Measurements from ENCODE around the gene LRRC59. TPM values are rescaled to one million over a fixed set of nuclear protein-coding genes. Genes with fewer than 3 reads are reported as not detected.
A peak's percentile ranks its signal among the peaks of the same experiment; 100 is the strongest.

The LRRC59 gene
- total and polyA plus RNA-seq, 8 donors, result 29.3 to 114 (median 72.4) TPM

DNA sequence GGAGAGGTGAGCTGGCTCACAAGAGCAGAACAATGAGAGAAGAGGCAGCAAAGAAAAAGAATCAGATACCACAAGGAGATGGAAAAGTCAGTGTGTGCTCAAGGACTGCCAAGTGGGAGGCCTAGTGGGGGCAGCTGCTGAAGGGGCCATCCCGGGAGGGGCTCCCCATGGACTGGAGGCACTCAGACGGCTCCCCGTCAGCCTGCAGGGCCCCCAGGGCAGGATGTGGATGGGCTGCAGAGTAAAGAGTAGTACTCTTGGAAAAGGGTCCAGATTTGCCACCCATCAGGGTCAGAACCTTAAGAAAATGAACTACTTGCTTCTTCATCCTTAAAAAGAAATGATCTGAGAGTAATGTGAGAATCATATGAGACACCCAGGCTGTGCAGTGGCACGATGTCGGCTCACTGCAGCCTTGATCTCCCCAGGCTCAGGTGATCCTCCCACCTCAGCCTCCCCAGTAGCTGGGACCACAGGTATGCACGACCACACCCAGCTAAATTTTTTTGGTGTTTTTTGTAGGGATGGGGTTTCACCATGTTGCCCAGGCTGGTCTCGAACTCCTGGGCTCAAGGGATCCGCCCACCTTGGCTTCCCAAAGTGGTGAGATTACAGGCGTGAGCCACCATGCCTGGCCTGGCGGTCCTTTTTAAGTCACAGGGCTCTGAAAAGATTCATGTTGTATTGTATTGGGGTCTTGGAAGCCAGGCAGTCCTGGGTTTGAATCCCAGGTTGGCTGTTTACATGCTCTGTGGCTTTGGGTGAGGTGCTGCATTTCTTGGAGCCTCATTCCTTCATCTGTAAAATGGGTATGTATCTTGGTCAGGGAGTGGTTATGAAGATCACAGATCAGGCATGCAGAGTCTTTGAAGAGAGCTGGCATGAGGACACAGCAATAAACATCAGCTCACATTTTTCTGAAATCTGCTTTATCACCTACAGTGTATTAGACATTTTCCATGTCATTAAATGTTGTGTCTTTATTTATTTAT is 43.8 kb upstream of the LRRC59 start:
- Histone ChIP-seq H3K4me1 (peaks cover 13 to 29% (median 26%) of the 10 kb centered on the region in 3 donors), H3K27ac (peak overlapping the region; percentile 56 to 72 (median 69)), H3K27me3 (no peaks in the 10 kb centered on the region), H3K36me3 (no peaks in the 10 kb centered on the region), H3K4me3 (no peak overlapping the region), H3K9me3 (no peaks in the 10 kb centered on the region)
- intact Hi-C loops (cut with DNase I), result no loop called here
- TF ChIP-seq, protein P1, sequence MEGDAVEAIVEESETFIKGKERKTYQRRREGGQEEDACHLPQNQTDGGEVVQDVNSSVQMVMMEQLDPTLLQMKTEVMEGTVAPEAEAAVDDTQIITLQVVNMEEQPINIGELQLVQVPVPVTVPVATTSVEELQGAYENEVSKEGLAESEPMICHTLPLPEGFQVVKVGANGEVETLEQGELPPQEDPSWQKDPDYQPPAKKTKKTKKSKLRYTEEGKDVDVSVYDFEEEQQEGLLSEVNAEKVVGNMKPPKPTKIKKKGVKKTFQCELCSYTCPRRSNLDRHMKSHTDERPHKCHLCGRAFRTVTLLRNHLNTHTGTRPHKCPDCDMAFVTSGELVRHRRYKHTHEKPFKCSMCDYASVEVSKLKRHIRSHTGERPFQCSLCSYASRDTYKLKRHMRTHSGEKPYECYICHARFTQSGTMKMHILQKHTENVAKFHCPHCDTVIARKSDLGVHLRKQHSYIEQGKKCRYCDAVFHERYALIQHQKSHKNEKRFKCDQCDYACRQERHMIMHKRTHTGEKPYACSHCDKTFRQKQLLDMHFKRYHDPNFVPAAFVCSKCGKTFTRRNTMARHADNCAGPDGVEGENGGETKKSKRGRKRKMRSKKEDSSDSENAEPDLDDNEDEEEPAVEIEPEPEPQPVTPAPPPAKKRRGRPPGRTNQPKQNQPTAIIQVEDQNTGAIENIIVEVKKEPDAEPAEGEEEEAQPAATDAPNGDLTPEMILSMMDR (IDR thresholded peaks at IDR 0.05), result no peak
- DNase-seq, result no peak
- ATAC-seq, result no peak
- no peak for FAIRE-seq
- 84 to 86% methylated on average over 10 of the region's 10 CpGs for WGBS, 2 donors

GRCh38 chr17:50440172-50440837 is 43.0 kb upstream of the LRRC59 start:
- Histone ChIP-seq H3K27me3 (no peaks in the 10 kb centered on the region), H3K4me3 (no peak overlapping the region), H3K4me1 (peaks cover 13 to 29% (median 26%) of the 10 kb centered on the region in 3 donors), H3K27ac (peak overlapping the region; percentile 56 to 72 (median 69)), H3K36me3 (no peaks in the 10 kb centered on the region), H3K9me3 (no peaks in the 10 kb centered on the region)
- 14 to 18% methylated on average over 4 of the region's 4 CpGs for WGBS, 2 donors
- intact Hi-C loops (cut with DNase I), result no loop called here
- FAIRE-seq (no peak), ATAC-seq (peak; percentile 72 to 85 (median 84)), DNase-seq (peak in 5 of 6 donors; percentile 33 to 73 (median 52))
- TF ChIP-seq, protein P1 (IDR thresholded peaks at IDR 0.05), result no peak

DNA sequence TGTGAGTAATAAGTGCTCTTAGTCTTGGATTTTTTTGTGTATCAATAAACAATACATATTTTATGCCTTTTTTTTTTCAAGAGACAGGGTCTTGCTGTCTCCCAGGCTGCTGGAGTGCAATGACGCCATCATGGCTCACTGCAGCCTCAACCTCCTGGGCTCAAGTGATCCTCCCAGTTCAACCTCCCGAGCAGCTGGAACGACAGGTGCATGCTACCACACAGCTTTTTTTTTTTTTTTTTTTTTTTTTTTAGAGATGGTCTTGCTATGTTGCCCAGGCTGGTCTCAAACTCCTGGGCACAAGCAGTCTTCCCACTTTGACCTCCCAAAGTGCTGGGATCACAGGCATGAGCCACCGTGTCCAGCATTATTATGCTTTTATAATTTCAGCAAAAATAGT is 41.7 kb upstream of the LRRC59 start:
- no peak for FAIRE-seq
- TF ChIP-seq, protein P1 (IDR thresholded peaks at IDR 0.05), result no peak
- Histone ChIP-seq H3K4me3 (no peak overlapping the region), H3K27ac (no peak overlapping the region), H3K4me1 (peaks cover 13 to 29% (median 25%) of the 10 kb centered on the region in 3 donors), H3K27me3 (no peaks in the 10 kb centered on the region), H3K36me3 (no peaks in the 10 kb centered on the region), H3K9me3 (no peaks in the 10 kb centered on the region)
- ATAC-seq, result no peak
- WGBS, 2 donors, result 89 to 93% methylated on average over 4 of the region's 4 CpGs
- DNase-seq, result no peak
- intact Hi-C loops (cut with DNase I), result no loop called here

GRCh38 chr17:50437409-50437808 is 40.1 kb upstream of the LRRC59 start:
- WGBS, 2 donors, result 95 to 97% methylated on average over 4 of the region's 4 CpGs
- Histone ChIP-seq H3K9me3 (no peaks in the 10 kb centered on the region), H3K27ac (no peak overlapping the region), H3K36me3 (no peaks in the 10 kb centered on the region), H3K4me3 (no peak overlapping the region), H3K4me1 (peaks cover 6 to 17% (median 17%) of the 10 kb centered on the region in 3 donors), H3K27me3 (no peaks in the 10 kb centered on the region)
- ATAC-seq (no peak), FAIRE-seq (no peak), DNase-seq (no peak)
- intact Hi-C loops (cut with DNase I), result no loop called here
- TF ChIP-seq, protein P1 (IDR thresholded peaks at IDR 0.05), result no peak
